GM23338 (cell line): ENCODE measurements around the gene PPP4R2. TPM values are rescaled to one million over a fixed set of nuclear protein-coding genes. Genes with fewer than 3 reads are reported as not detected.

Experiments
- ATAC-seq: fragments of 200-7000 bp; cut with Tn5 transposase; 3 replicates; pipeline ENCODE4 v1.9.1; 2020
- DNase-seq: peaks from one replicate; pipeline ENCODE4 v3.0.0-alpha.2; 2015; ENCODE audit warnings: low spot score
- H2AFZ ChIP-seq: fragments of 200-600 bp; sonication (generic); 2 replicates; pipeline ENCODE4 v1.8.0; 2016; ENCODE audit warnings: antibody characterized with exemption, mild to moderate bottlenecking, moderate library complexity
- H3F3A ChIP-seq: fragments of 200-600 bp; sonication (generic); replicated peaks from 2 replicates; pipeline ENCODE4 v1.8.0; 2017; ENCODE audit warnings: antibody characterized with exemption, mixed run types, low read depth
- H3K27ac ChIP-seq: fragments of 200-600 bp; sonication (generic); 2 replicates; pipeline ENCODE4 v1.6.1; 2016; ENCODE audit warnings: low read depth
- H3K27me3 ChIP-seq: fragments of 200-600 bp; sonication (generic); 2 replicates; pipeline ENCODE4 v1.8.0; 2016; ENCODE audit warnings: mild to moderate bottlenecking, mixed run types, moderate library complexity; ENCODE audit not compliant: insufficient read depth
- H3K36me3 ChIP-seq: fragments of 200-600 bp; sonication (generic); 2 replicates; pipeline ENCODE4 v1.8.0; 2016; ENCODE audit warnings: mild to moderate bottlenecking; ENCODE audit not compliant: insufficient read depth
- H3K4me1 ChIP-seq: fragments of 200-600 bp; sonication (generic); 2 replicates; pipeline ENCODE4 v1.8.0; 2016; ENCODE audit warnings: mild to moderate bottlenecking, moderate library complexity; ENCODE audit not compliant: insufficient read depth
- H3K4me2 ChIP-seq: fragments of 200-600 bp; sonication (generic); 2 replicates; pipeline ENCODE4 v1.7.1; 2017; ENCODE audit warnings: mixed run types
- H3K4me3 ChIP-seq: fragments of 200-600 bp; sonication (generic); 2 replicates; pipeline ENCODE4 v1.6.1; 2016; ENCODE audit warnings: mixed run types
- H3K79me2 ChIP-seq: fragments of 200-600 bp; sonication (generic); replicated peaks from 2 replicates; pipeline ENCODE4 v1.8.0; 2017; ENCODE audit warnings: mild to moderate bottlenecking; ENCODE audit not compliant: insufficient read depth
- H3K9me2 ChIP-seq: fragments of 200-600 bp; sonication (generic); 2 replicates; pipeline ENCODE4 v1.8.0; 2017; ENCODE audit not compliant: insufficient read depth
- H4K20me1 ChIP-seq: fragments of 200-600 bp; sonication (generic); replicated peaks from 2 replicates; pipeline ENCODE4 v1.8.0; 2017; ENCODE audit warnings: mild to moderate bottlenecking; ENCODE audit not compliant: insufficient read depth
- H3K27ac Mint-ChIP-seq: 2 replicates; pipeline ENCODE4 v1.8.0; 2020; ENCODE audit warnings: inconsistent platforms, mild to moderate bottlenecking, moderate library complexity, mixed read lengths
- H3K27me3 Mint-ChIP-seq: 3 replicates; pipeline ENCODE4 v1.8.0; 2022; ENCODE audit warnings: low read depth, mild to moderate bottlenecking, moderate library complexity, mixed read lengths, inconsistent platforms; ENCODE audit not compliant: insufficient read depth, poor library complexity
- H3K36me3 Mint-ChIP-seq: 3 replicates; pipeline ENCODE4 v1.8.0; 2021; ENCODE audit warnings: low read depth, mild to moderate bottlenecking, inconsistent platforms, moderate library complexity, mixed read lengths
- H3K4me1 Mint-ChIP-seq: 3 replicates; pipeline ENCODE4 v1.8.0; 2020; ENCODE audit warnings: mild to moderate bottlenecking, inconsistent platforms, mixed read lengths
- H3K4me3 Mint-ChIP-seq: 3 replicates; pipeline ENCODE4 v1.8.0; 2021; ENCODE audit warnings: moderate library complexity, mild to moderate bottlenecking, inconsistent platforms, mixed read lengths
- H3K9me3 Mint-ChIP-seq: 3 replicates; pipeline ENCODE4 v1.8.0; 2020; ENCODE audit warnings: moderate library complexity, mild to moderate bottlenecking, inconsistent platforms, mixed read lengths
- CTCF ChIP-seq, 2 experiments: fragments of 200-600 bp in 1 of 2; sonication (generic) in 1 of 2; conservative IDR thresholded peaks; 2 replicates each; pipeline versions ENCODE4 v1.5.1 to v1.6.1; 2016 to 2017; ENCODE audit warnings: antibody characterized with exemption in 2 of 2, low read depth in 2 of 2, mild to moderate bottlenecking in 2 of 2, moderate library complexity in 1 of 2
- ETS1 ChIP-seq: IDR thresholded peaks from 2 replicates; pipeline ENCODE4 v1.6.1; 2016; ENCODE audit warnings: antibody characterized with exemption
- EZH2 ChIP-seq: fragments of 200-600 bp; sonication (generic); IDR thresholded peaks from one replicate; pipeline ENCODE4 v1.8.0; 2017; ENCODE audit warnings: antibody characterized with exemption, mild to moderate bottlenecking, low read depth; ENCODE audit not compliant: unreplicated experiment
- EZH2phosphoT487 ChIP-seq: fragments of 200-600 bp; sonication (generic); IDR thresholded peaks from one replicate; pipeline ENCODE4 v1.8.1; 2018; ENCODE audit warnings: antibody characterized with exemption; ENCODE audit not compliant: unreplicated experiment
- NANOG ChIP-seq: IDR thresholded peaks from 2 replicates; pipeline ENCODE4 v1.6.1; 2016; ENCODE audit warnings: antibody characterized with exemption, borderline replicate concordance
- STAT1 ChIP-seq: IDR thresholded peaks from one replicate; pipeline ENCODE4 v1.6.1; 2016; ENCODE audit warnings: antibody characterized with exemption; ENCODE audit not compliant: unreplicated experiment
- ZNF114 ChIP-seq: fragments of 250-450 bp; sonication (Bioruptor Pico); IDR thresholded peaks from 2 replicates; pipeline ENCODE4 v1.5.0; 2020; ENCODE audit warnings: mild to moderate bottlenecking, moderate library complexity
- ZNF331 ChIP-seq: fragments of 250-450 bp; sonication (Bioruptor Pico); IDR thresholded peaks from 2 replicates; pipeline ENCODE4 v1.5.0; 2020; ENCODE audit warnings: low read depth, mild to moderate bottlenecking, moderate library complexity
- ZNF462 ChIP-seq: fragments of 250-450 bp; sonication (Bioruptor Pico); IDR thresholded peaks from 2 replicates; pipeline ENCODE4 v1.5.0; 2020; ENCODE audit warnings: mild to moderate bottlenecking, moderate library complexity
- polyA plus RNA-seq: library from polyadenylated mRNA; unstranded; fragments of >200 nt; fragmentation: Nextera tagmentation; extraction: Ambion mirVana; gene quantifications from 2 replicates; pipeline ENCODE4 v1.2.1, GENCODE V29; 2016
- total RNA-seq: library from RNA; depleted of rRNA; stranded (reverse); fragments of >200 nt; shearing (Covaris generic); gene quantifications from 2 replicates; pipeline ENCODE4 v1.2.3, GENCODE V29; 2014

PPP4R2 gene
- total and polyA plus RNA-seq, 2 experiments from 2014 or later = 62.7 to 117 TPM

- no peak for TF ChIP-seq ZNF462 (CRISPR knock-in tag)
- no peak for TF ChIP-seq ZNF114 (CRISPR knock-in tag)
These were observed 34.9 kb upstream of the PPP4R2 start (continued) for GRCh38 chr3:72961752-72962151.

DNA sequence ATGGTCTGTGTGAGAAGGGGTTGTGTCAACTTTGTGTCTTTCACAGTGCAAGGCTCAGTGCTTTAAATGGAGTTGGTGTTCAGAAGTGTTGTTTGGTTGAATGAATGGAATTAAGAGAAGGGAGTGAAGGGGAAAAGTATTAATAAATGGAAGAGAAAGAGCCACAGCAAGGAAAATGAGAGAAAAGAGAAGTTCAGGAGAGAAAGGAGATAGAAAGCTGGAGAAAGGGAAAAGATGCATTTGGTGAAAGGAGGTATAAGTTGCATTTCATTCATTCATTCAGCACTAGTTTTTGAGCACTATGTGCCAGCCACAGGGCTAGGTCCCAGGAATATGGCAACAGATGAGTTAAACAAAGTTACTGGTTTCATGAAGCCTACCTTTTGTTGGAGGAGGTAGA is 34.3 kb upstream of the PPP4R2 start:
- peaks cover 2% of the 10 kb centered on the region for H3K27me3 Mint-ChIP-seq
- ATAC-seq = no peak
- H3K9me3 Mint-ChIP-seq = no peaks in the 10 kb centered on the region
- Histone ChIP-seq H3K4me1 (no peaks in the 10 kb centered on the region), H3K36me3 (no peaks in the 10 kb centered on the region), H3K27ac (no peak overlapping the region), H3K4me3 (no peak overlapping the region), H3F3A (no peaks in the 10 kb centered on the region), H3K4me2 (no peak overlapping the region), H3K79me2 (no peaks in the 10 kb centered on the region), H4K20me1 (no peaks in the 10 kb centered on the region), H3K27me3 (no peaks in the 10 kb centered on the region), H3K9me2 (no peaks in the 10 kb centered on the region), H2AFZ (no peak overlapping the region)
- H3K27ac Mint-ChIP-seq = no peak overlapping the region
- H3K4me3 Mint-ChIP-seq = no peak overlapping the region
- no peaks in the 10 kb centered on the region for H3K36me3 Mint-ChIP-seq
- no peak for DNase-seq
- H3K4me1 Mint-ChIP-seq = peaks cover 3% of the 10 kb centered on the region; the same call in 2 of the 3 replicates
- TF ChIP-seq ZNF114 (CRISPR knock-in tag) = no peak
- TF ChIP-seq EZH2 = no peak
- TF ChIP-seq EZH2phosphoT487 = no peak
- no peak for TF ChIP-seq CTCF (conservative IDR thresholded peaks at IDR 0.05; ENCODE audit: low read depth in 2 of 2)
- no peak for TF ChIP-seq ZNF331 (CRISPR knock-in tag)
- TF ChIP-seq NANOG = no peak
- TF ChIP-seq STAT1 = no peak
- TF ChIP-seq ETS1 = no peak
